SK-N-SH (cell line): ENCODE measurements around the gene MIGA2. TPM values are rescaled to one million over a fixed set of nuclear protein-coding genes. Genes with fewer than 3 reads are reported as not detected.

Experiments used
- CTCF ChIA-PET: fragments of 300-600, 350-600 bp; formaldehyde crosslinking; extraction: SDS; loops from one replicate; lab custom pipeline; 2021; lab: Yijun Ruan, JAX
- POLR2A ChIA-PET: fragments of 350-600 bp; sonication (Branson Sonifier 250); formaldehyde crosslinking; extraction: SDS; loops from one replicate; lab custom pipeline; 2020; ENCODE audit warnings: antibody characterized with exemption, inconsistent platforms; lab: Yijun Ruan, JAX
- DNase-seq: peaks from one replicate; pipeline ENCODE4 v3.0.0; 2012
- H2AFZ ChIP-seq: fragments of 200-600 bp; sonication (generic); 2 replicates; pipeline ENCODE4 v1.8.1; 2016; ENCODE audit warnings: antibody characterized with exemption, mild to moderate bottlenecking, low read depth
- H3F3A ChIP-seq: fragments of 200-600 bp; sonication (generic); replicated peaks from 2 replicates; pipeline ENCODE3; 2016; ENCODE audit warnings: antibody characterized with exemption, mild to moderate bottlenecking; ENCODE audit not compliant: insufficient read depth
- H3K27ac ChIP-seq, 2 experiments: fragments of 200-500 bp in 1 of 2; fragments of 200-600 bp in 1 of 2; sonication (Bioruptor generic) in 1 of 2; sonication (generic), shearing (Covaris generic) in 1 of 2; 2 replicates each; pipeline versions ENCODE4 v1.5.1 to v1.6.1; 2014 to 2016; ENCODE audit warnings: low read depth in 2 of 2, inconsistent platforms in 1 of 2, low read length in 1 of 2, mild to moderate bottlenecking in 1 of 2, mixed read lengths in 1 of 2
- H3K27me3 ChIP-seq: fragments of 200-600 bp; sonication (generic), shearing (Covaris generic); 2 replicates; pipeline ENCODE4 v1.6.1; 2016; ENCODE audit warnings: mixed run types; ENCODE audit not compliant: insufficient read depth
- H3K36me3 ChIP-seq, 2 experiments: fragments of 200-500 bp in 1 of 2; fragments of 200-600 bp in 1 of 2; sonication (Bioruptor generic) in 1 of 2; sonication (generic) in 1 of 2; replicated peaks in 1 of 2; 2 replicates each; pipeline versions ENCODE3 to v1.5.1; 2014 to 2016; ENCODE audit warnings: low read length in 1 of 2, mild to moderate bottlenecking in 1 of 2; ENCODE audit not compliant: insufficient read depth in 2 of 2, control insufficient read depth in 1 of 2
- H3K4me1 ChIP-seq, 2 experiments: fragments of 200-500 bp in 1 of 2; fragments of 200-600 bp in 1 of 2; sonication (Bioruptor generic) in 1 of 2; sonication (generic), shearing (Covaris generic) in 1 of 2; 2 replicates each; pipeline versions ENCODE4 v1.5.1 to v1.6.1; 2014 to 2016; ENCODE audit warnings: low read depth in 1 of 2, low read length in 1 of 2, mixed run types in 1 of 2; ENCODE audit not compliant: insufficient read depth in 2 of 2, control insufficient read depth in 1 of 2
- H3K4me2 ChIP-seq: fragments of 200-600 bp; sonication (generic), shearing (Covaris generic); 2 replicates; pipeline ENCODE4 v1.6.1; 2017; ENCODE audit warnings: mixed run types
- H3K4me3 ChIP-seq, 2 experiments: fragments of 200-500 bp in 1 of 2; fragments of 200-600 bp in 1 of 2; sonication (Bioruptor generic) in 1 of 2; sonication (generic), shearing (Covaris generic) in 1 of 2; 2 replicates each; pipeline versions ENCODE4 v1.5.1 to v1.8.1; 2014 to 2016; ENCODE audit warnings: low read depth in 2 of 2, inconsistent platforms in 1 of 2, low read length in 1 of 2, mild to moderate bottlenecking in 1 of 2, mixed read lengths in 1 of 2, moderate library complexity in 1 of 2
- H3K79me2 ChIP-seq: fragments of 200-600 bp; sonication (generic); 2 replicates; pipeline ENCODE4 v1.8.1; 2017; ENCODE audit warnings: mild to moderate bottlenecking; ENCODE audit not compliant: insufficient read depth
- H3K9ac ChIP-seq: fragments of 200-600 bp; sonication (generic); 2 replicates; pipeline ENCODE4 v1.6.1; 2017; ENCODE audit warnings: mixed run types
- H3K9me2 ChIP-seq: fragments of 200-600 bp; sonication (generic); 2 replicates; pipeline ENCODE4 v1.6.1; 2017; ENCODE audit warnings: mixed run types
- H3K9me3 ChIP-seq: fragments of 200-600 bp; sonication (generic); 2 replicates; pipeline ENCODE4 v1.6.1; 2017; ENCODE audit warnings: mixed run types, mild to moderate bottlenecking, moderate library complexity
- H4K20me1 ChIP-seq: fragments of 200-600 bp; sonication (generic); 2 replicates; pipeline ENCODE4 v1.6.1; 2017; ENCODE audit warnings: mild to moderate bottlenecking, mixed run types; ENCODE audit not compliant: insufficient read depth
- CHD2 ChIP-seq: fragments of 150-350 bp; IDR thresholded peaks from 2 replicates; pipeline ENCODE4 v1.6.1; 2018; ENCODE audit warnings: low read length; ENCODE audit not compliant: partially characterized antibody
- FOXJ3 ChIP-seq: sonication (generic); formaldehyde crosslinking; IDR thresholded peaks from 2 replicates; pipeline ENCODE4 v1.5.1; 2020; ENCODE audit warnings: mild to moderate bottlenecking, missing genetic modification reagents
- GABPA ChIP-seq: IDR thresholded peaks from 2 replicates; pipeline ENCODE4 v1.4.0; 2012; ENCODE audit warnings: low read depth, mild to moderate bottlenecking
- GATA2 ChIP-seq: sonication (generic); formaldehyde crosslinking; IDR thresholded peaks from 2 replicates; pipeline ENCODE4 v1.5.0; 2020; ENCODE audit warnings: mild to moderate bottlenecking, missing genetic modification reagents
- JUND ChIP-seq: IDR thresholded peaks from 2 replicates; pipeline ENCODE4 v1.4.0; 2012
- MXI1 ChIP-seq: IDR thresholded peaks from 2 replicates; pipeline ENCODE4 v1.6.1; 2012; ENCODE audit warnings: mild to moderate bottlenecking, low read depth, low read length, improper control_type of control experiment
- NFIC ChIP-seq: IDR thresholded peaks from 2 replicates; pipeline ENCODE4 v1.4.0; 2012; ENCODE audit warnings: borderline replicate concordance
- NRF1 ChIP-seq: IDR thresholded peaks from 2 replicates; pipeline ENCODE4 v1.6.1; 2012; ENCODE audit warnings: low read depth, mild to moderate bottlenecking, low read length
- PBX3 ChIP-seq: IDR thresholded peaks from 2 replicates; pipeline ENCODE4; 2012
- POLR2AphosphoS5 ChIP-seq: IDR thresholded peaks from 2 replicates; pipeline ENCODE4 v1.6.1; 2012; ENCODE audit warnings: low read depth, low read length
- RAD21 ChIP-seq: IDR thresholded peaks from 2 replicates; pipeline ENCODE4 v1.6.1; 2012; ENCODE audit warnings: mild to moderate bottlenecking, low read length
- RFX5 ChIP-seq: IDR thresholded peaks from 2 replicates; pipeline ENCODE4 v1.6.1; 2012; ENCODE audit warnings: mild to moderate bottlenecking, improper control_type of control experiment, low read length
- RXRA ChIP-seq: IDR thresholded peaks from 2 replicates; pipeline ENCODE4 v1.4.0; 2012; ENCODE audit warnings: low read depth, mild to moderate bottlenecking, borderline replicate concordance
- SMC3 ChIP-seq: IDR thresholded peaks from 2 replicates; pipeline ENCODE4 v1.6.1; 2012; ENCODE audit warnings: low read depth, low read length, improper control_type of control experiment
- TAF1 ChIP-seq: IDR thresholded peaks from 2 replicates; pipeline ENCODE4 v1.6.1; 2012; ENCODE audit warnings: low read depth, mild to moderate bottlenecking, low read length, moderate library complexity, borderline replicate concordance
- TEAD4 ChIP-seq: IDR thresholded peaks from 2 replicates; pipeline ENCODE4 v1.4.0; 2012; ENCODE audit warnings: mild to moderate bottlenecking, borderline replicate concordance; ENCODE audit not compliant: insufficient read depth
- WGBS: methylation state at CpG from one replicate; pipeline ENCODE4 v1.1.6; 2017; ENCODE audit warnings: low lambda C conversion rate; 5-methylcytosine and 5-hydroxymethylcytosine counted together
- polyA plus RNA-seq, 3 experiments: library from polyadenylated mRNA; depleted of rRNA; stranded (reverse); fragments of >200 nt; gene quantifications; 2 replicates each; pipeline ENCODE4 v1.2.3, GENCODE V29; 2012
- TF ChIP-seq, protein P1 (sequence below): fragments of 150-350 bp; IDR thresholded peaks from 2 replicates; pipeline ENCODE4 v1.6.1; 2016; ENCODE audit warnings: mild to moderate bottlenecking, low read depth, low read length

The MIGA2 gene
- polyA plus RNA-seq, 1 of the 3 experiments (the other 2 are of a cell fraction): 21.2 TPM

GRCh38 chr9:129037767-129038098, 1.3 kb downstream of the MIGA2 start:
- no peak for DNase-seq
- Histone ChIP-seq H3K27ac (no peak overlapping the region), H3K9ac (no peak overlapping the region), H3K9me3 (no peaks in the 10 kb centered on the region), H3F3A (no peaks in the 10 kb centered on the region), H3K79me2 (peaks cover 37% of the 10 kb centered on the region), H3K27me3 (no peaks in the 10 kb centered on the region), H3K4me2 (peak overlapping the region; percentile 93), H3K36me3 (peaks cover 0 to 11% of the 10 kb centered on the region in 2 experiments), H3K4me1 (peaks cover 7 to 36% of the 10 kb centered on the region in 2 experiments; a peak in 3 of 4 replicates), H2AFZ (no peak overlapping the region), H3K4me3 (peak overlapping the region; percentile 88 to 93; a peak in 3 of 4 replicates), H4K20me1 (peaks cover 4% of the 10 kb centered on the region; the same call in 1 of the 2 replicates), H3K9me2 (no peaks in the 10 kb centered on the region)
- no peak for TF ChIP-seq CHD2
- no peak for TF ChIP-seq JUND
- no peak for TF ChIP-seq MXI1
- no peak for TF ChIP-seq NRF1
- TF ChIP-seq NFIC: no peak
- TF ChIP-seq RFX5: no peak
- TF ChIP-seq, protein P1, sequence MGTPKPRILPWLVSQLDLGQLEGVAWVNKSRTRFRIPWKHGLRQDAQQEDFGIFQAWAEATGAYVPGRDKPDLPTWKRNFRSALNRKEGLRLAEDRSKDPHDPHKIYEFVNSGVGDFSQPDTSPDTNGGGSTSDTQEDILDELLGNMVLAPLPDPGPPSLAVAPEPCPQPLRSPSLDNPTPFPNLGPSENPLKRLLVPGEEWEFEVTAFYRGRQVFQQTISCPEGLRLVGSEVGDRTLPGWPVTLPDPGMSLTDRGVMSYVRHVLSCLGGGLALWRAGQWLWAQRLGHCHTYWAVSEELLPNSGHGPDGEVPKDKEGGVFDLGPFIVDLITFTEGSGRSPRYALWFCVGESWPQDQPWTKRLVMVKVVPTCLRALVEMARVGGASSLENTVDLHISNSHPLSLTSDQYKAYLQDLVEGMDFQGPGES: no peak
- no peak for TF ChIP-seq FOXJ3 (CRISPR knock-in tag)
- no peak for TF ChIP-seq TAF1
- TF ChIP-seq RXRA: no peak
- TF ChIP-seq TEAD4: no peak
- no peak for TF ChIP-seq PBX3
- TF ChIP-seq SMC3: no peak
- no peak for TF ChIP-seq RAD21
- TF ChIP-seq GABPA: no peak
- no peak for TF ChIP-seq GATA2 (CRISPR knock-in tag)
- no peak for TF ChIP-seq POLR2AphosphoS5
- CTCF ChIA-PET: interaction anchor here (0.8 to 1.3 kb wide), 2 partner anchors 8 to 10 kb away, joined by 3 to 4 read pairs; partner anchors contain the start of gene SH3GLB2
- POLR2A ChIA-PET: interaction anchor here (0.5 kb wide), 1 partner anchor 90 kb away, joined by 3 read pairs; no protein-coding TSS in a partner anchor
- 73% methylated on average over 6 of the region's 6 CpGs for WGBS
